Transverse colon (tissue), 4 donors: ENCODE measurements around the gene GAS2L2.

Experiments used
- EP300 ChIP-seq: sonication (generic); formaldehyde crosslinking; IDR thresholded peaks from one replicate; pipeline ENCODE4 v1.6.1; 2017; ENCODE audit warnings: antibody characterized with exemption, low read depth
- POLR2A ChIP-seq: fragments of 450-650 bp; IDR thresholded peaks from one replicate; pipeline ENCODE4 v1.6.1; 2016; ENCODE audit warnings: antibody characterized with exemption, mild to moderate bottlenecking, moderate library complexity
- POLR2AphosphoS5 ChIP-seq, 3 donors: sonication (generic); formaldehyde crosslinking; IDR thresholded peaks; one replicate each; pipeline ENCODE4 v1.6.1; 2016; ENCODE audit warnings: antibody characterized with exemption in 3 of 3
- TF ChIP-seq, protein P1 (sequence below), 5 experiments: fragments of 200-600 bp in 3 of 5; fragments of 450-650 bp in 2 of 5; sonication (generic) in 3 of 5; IDR thresholded peaks; 1 replicate in 2 of 5; 2 replicates in 3 of 5; pipeline ENCODE4 v1.5.1; 2016 to 2017; ENCODE audit warnings: antibody characterized with exemption in 5 of 5, inconsistent platforms in 3 of 5, mild to moderate bottlenecking in 2 of 5, moderate library complexity in 1 of 5

DNA sequence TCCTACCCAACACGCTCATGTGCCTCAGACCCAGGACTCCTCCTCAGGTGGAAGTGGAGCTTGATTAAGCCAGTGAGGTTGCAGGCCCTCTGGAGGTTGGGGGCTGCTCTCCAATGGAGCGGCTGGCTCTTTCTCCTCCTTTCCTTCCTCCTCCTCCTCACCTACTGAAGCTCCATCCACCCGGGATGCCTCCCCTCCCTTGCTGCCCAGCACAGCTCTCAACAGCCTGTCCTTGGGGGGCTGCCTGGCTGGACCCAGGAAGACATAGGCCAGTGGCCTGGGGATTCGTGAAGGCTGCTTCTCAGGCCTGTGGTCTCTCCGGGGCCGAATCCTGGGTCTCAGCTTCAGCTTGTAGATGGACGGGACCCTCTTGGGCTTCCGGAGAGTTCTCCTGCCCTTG lies 8.2 kb downstream of the GAS2L2 start:
- TF ChIP-seq, protein P1, sequence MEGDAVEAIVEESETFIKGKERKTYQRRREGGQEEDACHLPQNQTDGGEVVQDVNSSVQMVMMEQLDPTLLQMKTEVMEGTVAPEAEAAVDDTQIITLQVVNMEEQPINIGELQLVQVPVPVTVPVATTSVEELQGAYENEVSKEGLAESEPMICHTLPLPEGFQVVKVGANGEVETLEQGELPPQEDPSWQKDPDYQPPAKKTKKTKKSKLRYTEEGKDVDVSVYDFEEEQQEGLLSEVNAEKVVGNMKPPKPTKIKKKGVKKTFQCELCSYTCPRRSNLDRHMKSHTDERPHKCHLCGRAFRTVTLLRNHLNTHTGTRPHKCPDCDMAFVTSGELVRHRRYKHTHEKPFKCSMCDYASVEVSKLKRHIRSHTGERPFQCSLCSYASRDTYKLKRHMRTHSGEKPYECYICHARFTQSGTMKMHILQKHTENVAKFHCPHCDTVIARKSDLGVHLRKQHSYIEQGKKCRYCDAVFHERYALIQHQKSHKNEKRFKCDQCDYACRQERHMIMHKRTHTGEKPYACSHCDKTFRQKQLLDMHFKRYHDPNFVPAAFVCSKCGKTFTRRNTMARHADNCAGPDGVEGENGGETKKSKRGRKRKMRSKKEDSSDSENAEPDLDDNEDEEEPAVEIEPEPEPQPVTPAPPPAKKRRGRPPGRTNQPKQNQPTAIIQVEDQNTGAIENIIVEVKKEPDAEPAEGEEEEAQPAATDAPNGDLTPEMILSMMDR (IDR thresholded peaks at IDR 0.05): no peak
- TF ChIP-seq POLR2A (no peak), EP300 (no peak), POLR2AphosphoS5 (IDR thresholded peaks at IDR 0.05) (no peak)
